CD4-positive, alpha-beta T cell treated with Interleukin-15 for 4 hours (primary cell): Measurements from ENCODE around the gene ISG20L2.

ENCODE experiments used
- DNase-seq: peaks from one replicate; pipeline ENCODE4 v3.0.0-alpha.2; 2020; ENCODE audit warnings: low spot score

The ISG20L2 gene

GRCh38 chr1:156689953-156690674 is 38.5 kb downstream of the ISG20L2 start:
- DNase-seq, result no peak

GRCh38 chr1:156689035-156689952 is 39.3 kb downstream of the ISG20L2 start:
- peak; percentile 76 for DNase-seq

GRCh38 chr1:156684227-156684782 is 44.3 kb downstream of the ISG20L2 start:
- DNase-seq, result no peak

- DNase-seq, result no peak
Observed at GRCh38 chr1:156682166-156682890, 46.2 kb downstream of the ISG20L2 start.

- no peak for DNase-seq
Observed at GRCh38 chr1:156681196-156681960, 47.2 kb downstream of the ISG20L2 start.

GRCh38 chr1:156680056-156680455 is 48.5 kb downstream of the ISG20L2 start:
- DNase-seq, result no peak

- peak; percentile 22 for DNase-seq
Observed at GRCh38 chr1:156677616-156678596, 50.7 kb downstream of the ISG20L2 start.

GRCh38 chr1:156676820-156677615 is 51.5 kb downstream of the ISG20L2 start, which contains the start of gene NES:
TSS of gene NES (minus strand) at chr1:156677407. CDS start at chr1:156677264, 143 bp downstream.
- DNase-seq, result no peak

GRCh38 chr1:156676114-156676819 is 52.3 kb downstream of the ISG20L2 start:
- no peak for DNase-seq

GRCh38 chr1:156675210-156676113 is 53.1 kb downstream of the ISG20L2 start:
- DNase-seq, result no peak

- DNase-seq, result no peak
Observed at GRCh38 chr1:156673387-156674121, 55.0 kb downstream of the ISG20L2 start.
